Activated naive CD8-positive, alpha-beta T cell treated with anti-CD3 and anti-CD28 coated beads for 36 hours (primary cell): ENCODE results near the gene CFAP99. TPM values are rescaled to one million over a fixed set of nuclear protein-coding genes. Genes with fewer than 3 reads are reported as not detected.

Experiments used
- DNase-seq: peaks from one replicate; pipeline ENCODE4 v3.0.0; 2021
- H3K27ac Mint-ChIP-seq: one replicate; pipeline ENCODE4 v1.8.0; 2022; ENCODE audit warnings: mild to moderate bottlenecking, moderate library complexity, mixed read lengths
- H3K27me3 Mint-ChIP-seq: one replicate; pipeline ENCODE4 v1.8.0; 2022; ENCODE audit warnings: mild to moderate bottlenecking, mixed read lengths
- H3K36me3 Mint-ChIP-seq: one replicate; pipeline ENCODE4 v1.8.0; 2021; ENCODE audit warnings: mild to moderate bottlenecking, mixed read lengths
- H3K4me1 Mint-ChIP-seq: one replicate; pipeline ENCODE4 v1.8.0; 2021; ENCODE audit warnings: mixed read lengths
- H3K4me3 Mint-ChIP-seq: one replicate; pipeline ENCODE4 v1.8.0; 2022; ENCODE audit warnings: mild to moderate bottlenecking, moderate library complexity, mixed read lengths
- H3K9me3 Mint-ChIP-seq: one replicate; pipeline ENCODE4 v1.8.0; 2022; ENCODE audit warnings: mixed read lengths
- total RNA-seq, 2 experiments: library from RNA; stranded (reverse); gene quantifications; one replicate each; pipeline ENCODE4 v1.2.3, GENCODE V29; 2021

Gene CFAP99
- total RNA-seq, 2 experiments from 2014 or later = not detected

- no peak for DNase-seq
- no peak overlapping the region for H3K4me3 Mint-ChIP-seq
- H3K27ac Mint-ChIP-seq = no peak overlapping the region
- H3K4me1 Mint-ChIP-seq = peaks cover 4% of the 10 kb centered on the region
- no peaks in the 10 kb centered on the region for H3K9me3 Mint-ChIP-seq
- no peaks in the 10 kb centered on the region for H3K36me3 Mint-ChIP-seq
- no peaks in the 10 kb centered on the region for H3K27me3 Mint-ChIP-seq
Observed at GRCh38 chr4:2442175-2442993, 23.6 kb downstream of the CFAP99 start.

GRCh38 chr4:2443061-2443730 lies 24.4 kb downstream of the CFAP99 start:
- Mint-ChIP-seq H3K36me3 (no peaks in the 10 kb centered on the region), H3K4me3 (no peak overlapping the region), H3K27ac (no peak overlapping the region), H3K4me1 (peaks cover 4% of the 10 kb centered on the region), H3K27me3 (no peaks in the 10 kb centered on the region), H3K9me3 (no peaks in the 10 kb centered on the region)
- no peak for DNase-seq

GRCh38 chr4:2443956-2444740 lies 25.4 kb downstream of the CFAP99 start:
- Mint-ChIP-seq H3K36me3 (no peaks in the 10 kb centered on the region), H3K27ac (no peak overlapping the region), H3K4me3 (no peak overlapping the region), H3K4me1 (peaks cover 4% of the 10 kb centered on the region), H3K27me3 (no peaks in the 10 kb centered on the region), H3K9me3 (no peaks in the 10 kb centered on the region)
- DNase-seq = no peak

GRCh38 chr4:2445130-2445529 lies 26.4 kb downstream of the CFAP99 start:
- Mint-ChIP-seq H3K36me3 (no peaks in the 10 kb centered on the region), H3K4me1 (peaks cover 2% of the 10 kb centered on the region), H3K27me3 (no peaks in the 10 kb centered on the region), H3K9me3 (no peaks in the 10 kb centered on the region), H3K27ac (no peak overlapping the region), H3K4me3 (no peak overlapping the region)
- no peak for DNase-seq

GRCh38 chr4:2445571-2445970 lies 26.8 kb downstream of the CFAP99 start:
- Mint-ChIP-seq H3K4me3 (no peak overlapping the region), H3K4me1 (peaks cover 2% of the 10 kb centered on the region), H3K36me3 (no peaks in the 10 kb centered on the region), H3K27ac (no peak overlapping the region), H3K9me3 (no peaks in the 10 kb centered on the region), H3K27me3 (no peaks in the 10 kb centered on the region)
- no peak for DNase-seq

- H3K27me3 Mint-ChIP-seq = no peaks in the 10 kb centered on the region
- no peaks in the 10 kb centered on the region for H3K9me3 Mint-ChIP-seq
- H3K36me3 Mint-ChIP-seq = no peaks in the 10 kb centered on the region
Observed at GRCh38 chr4:2446656-2447564, 28.2 kb downstream of the CFAP99 start.

GRCh38 chr4:2448589-2448988 lies 29.8 kb downstream of the CFAP99 start:
- H3K4me1 Mint-ChIP-seq = no peaks in the 10 kb centered on the region
- no peaks in the 10 kb centered on the region for H3K9me3 Mint-ChIP-seq
- no peak overlapping the region for H3K27ac Mint-ChIP-seq
- H3K4me3 Mint-ChIP-seq = no peak overlapping the region
- no peak for DNase-seq
- H3K36me3 Mint-ChIP-seq = no peaks in the 10 kb centered on the region
- no peaks in the 10 kb centered on the region for H3K27me3 Mint-ChIP-seq

More at GRCh38 chr4:2446656-2447564, 28.2 kb downstream of the CFAP99 start:
- H3K4me1 Mint-ChIP-seq = no peaks in the 10 kb centered on the region
- no peak overlapping the region for H3K27ac Mint-ChIP-seq
- DNase-seq = no peak
- H3K4me3 Mint-ChIP-seq = no peak overlapping the region

- no peak overlapping the region for H3K4me3 Mint-ChIP-seq
- no peaks in the 10 kb centered on the region for H3K27me3 Mint-ChIP-seq
- no peaks in the 10 kb centered on the region for H3K36me3 Mint-ChIP-seq
- no peak overlapping the region for H3K27ac Mint-ChIP-seq
- DNase-seq = no peak
- H3K4me1 Mint-ChIP-seq = no peaks in the 10 kb centered on the region
- H3K9me3 Mint-ChIP-seq = no peaks in the 10 kb centered on the region
Observed at GRCh38 chr4:2449051-2449450, 30.3 kb downstream of the CFAP99 start.

- Mint-ChIP-seq H3K4me3 (no peak overlapping the region), H3K27ac (no peak overlapping the region), H3K36me3 (no peaks in the 10 kb centered on the region), H3K9me3 (no peaks in the 10 kb centered on the region), H3K27me3 (no peaks in the 10 kb centered on the region), H3K4me1 (no peaks in the 10 kb centered on the region)
- no peak for DNase-seq
Observed at GRCh38 chr4:2449511-2450392, 31.0 kb downstream of the CFAP99 start.

- Mint-ChIP-seq H3K9me3 (no peaks in the 10 kb centered on the region), H3K27ac (no peak overlapping the region), H3K36me3 (no peaks in the 10 kb centered on the region), H3K27me3 (no peaks in the 10 kb centered on the region), H3K4me3 (no peak overlapping the region), H3K4me1 (no peaks in the 10 kb centered on the region)
- no peak for DNase-seq
Observed at GRCh38 chr4:2450394-2451035, 31.8 kb downstream of the CFAP99 start.

GRCh38 chr4:2451036-2451520 lies 32.3 kb downstream of the CFAP99 start:
- no peak for DNase-seq
- no peaks in the 10 kb centered on the region for H3K27me3 Mint-ChIP-seq
- H3K4me3 Mint-ChIP-seq = no peak overlapping the region
- no peak overlapping the region for H3K27ac Mint-ChIP-seq
- H3K36me3 Mint-ChIP-seq = no peaks in the 10 kb centered on the region
- no peaks in the 10 kb centered on the region for H3K4me1 Mint-ChIP-seq
- H3K9me3 Mint-ChIP-seq = no peaks in the 10 kb centered on the region

- no peak for DNase-seq
- no peak overlapping the region for H3K4me3 Mint-ChIP-seq
- H3K27me3 Mint-ChIP-seq = no peaks in the 10 kb centered on the region
- no peaks in the 10 kb centered on the region for H3K9me3 Mint-ChIP-seq
- no peak overlapping the region for H3K27ac Mint-ChIP-seq
- no peaks in the 10 kb centered on the region for H3K4me1 Mint-ChIP-seq
- no peaks in the 10 kb centered on the region for H3K36me3 Mint-ChIP-seq
Observed at GRCh38 chr4:2451821-2452785, 33.3 kb downstream of the CFAP99 start.
